SW480 (cell line): ENCODE data around the gene LRRC27.
"Not testable (repeated sequence)": the region's sequence is repeated elsewhere in the genome, so short reads cannot be mapped to it uniquely, and the experiment has no call there.

Experiments
- DNase-seq: peaks from one replicate; pipeline ENCODE4 v3.0.0-alpha.2; 2016; ENCODE audit warnings: low spot score

The LRRC27 gene

GRCh38 chr10:132337854-132338253 is 5.9 kb downstream of the LRRC27 start:
- not testable (repeated sequence) for DNase-seq

DNA sequence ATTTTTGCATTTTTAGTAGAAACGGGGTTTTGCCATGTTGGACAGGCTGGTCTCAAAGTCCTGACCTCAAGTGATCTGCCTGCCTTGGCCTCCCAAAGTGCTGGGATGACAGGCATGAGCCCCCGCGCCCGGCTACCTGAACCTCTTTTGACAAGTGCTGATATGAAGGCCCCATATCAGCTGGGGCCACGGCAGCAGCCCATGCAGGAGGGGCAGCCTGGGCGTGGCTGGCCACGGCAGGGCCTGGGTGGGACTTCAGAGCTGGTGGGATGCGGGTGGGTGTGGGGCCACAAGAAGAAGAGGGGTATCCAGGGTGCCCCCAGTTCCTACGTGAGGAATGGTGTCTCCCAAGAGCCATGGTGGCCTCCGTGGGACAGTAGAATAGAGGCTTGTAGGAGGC is 6.9 kb downstream of the LRRC27 start:
- DNase-seq, result no peak

- DNase-seq, result no peak
Observed at GRCh38 chr10:132339276-132339675, 7.3 kb downstream of the LRRC27 start.

DNA sequence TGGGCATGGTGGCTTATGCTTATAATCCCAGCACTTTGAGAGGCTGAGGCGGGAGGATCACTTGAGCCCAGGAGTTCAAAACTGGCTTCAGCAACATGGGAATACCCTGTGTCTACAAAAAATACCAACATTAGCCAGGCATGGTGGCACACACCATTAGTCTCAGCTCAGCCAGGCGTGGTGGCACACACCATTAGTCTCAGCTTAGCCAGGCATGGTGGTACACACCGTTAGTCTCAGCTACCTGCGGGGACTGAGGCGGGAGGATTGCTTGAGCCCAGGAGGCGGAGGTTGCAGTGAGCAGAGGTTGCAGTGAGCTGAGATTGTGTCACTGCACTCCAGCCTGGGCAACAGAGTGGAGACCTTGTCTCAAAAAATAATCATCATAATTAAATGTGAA is 9.0 kb downstream of the LRRC27 start:
- DNase-seq, result no peak

- no peak for DNase-seq
Observed at GRCh38 chr10:132341781-132342180, 9.8 kb downstream of the LRRC27 start.

- DNase-seq, result no peak
Observed at GRCh38 chr10:132342553-132342952, 10.6 kb downstream of the LRRC27 start.

- DNase-seq, result no peak
Observed at GRCh38 chr10:132344386-132344785, 12.4 kb downstream of the LRRC27 start.

DNA sequence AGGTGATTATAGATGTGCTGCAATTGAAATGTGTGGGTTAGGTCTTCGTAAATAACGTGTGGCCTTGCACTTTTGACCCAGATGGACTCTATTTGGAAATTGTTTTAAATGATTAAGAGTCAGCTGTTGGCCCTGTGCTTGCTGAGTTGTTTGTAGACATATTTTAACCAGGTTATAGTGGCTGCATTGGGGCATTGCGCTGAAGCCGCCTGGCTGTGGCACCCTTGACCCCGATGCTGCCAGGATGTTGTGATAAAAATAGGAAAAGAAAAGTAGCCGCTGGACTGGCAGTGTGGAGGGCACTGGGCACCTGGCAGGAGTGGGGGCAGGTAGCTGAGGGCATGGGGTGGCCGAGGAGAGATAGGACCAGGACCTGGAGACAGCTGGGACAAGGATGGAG is 13.4 kb downstream of the LRRC27 start:
- no peak for DNase-seq

GRCh38 chr10:132346806-132347205 is 14.8 kb downstream of the LRRC27 start:
- no peak for DNase-seq

DNA sequence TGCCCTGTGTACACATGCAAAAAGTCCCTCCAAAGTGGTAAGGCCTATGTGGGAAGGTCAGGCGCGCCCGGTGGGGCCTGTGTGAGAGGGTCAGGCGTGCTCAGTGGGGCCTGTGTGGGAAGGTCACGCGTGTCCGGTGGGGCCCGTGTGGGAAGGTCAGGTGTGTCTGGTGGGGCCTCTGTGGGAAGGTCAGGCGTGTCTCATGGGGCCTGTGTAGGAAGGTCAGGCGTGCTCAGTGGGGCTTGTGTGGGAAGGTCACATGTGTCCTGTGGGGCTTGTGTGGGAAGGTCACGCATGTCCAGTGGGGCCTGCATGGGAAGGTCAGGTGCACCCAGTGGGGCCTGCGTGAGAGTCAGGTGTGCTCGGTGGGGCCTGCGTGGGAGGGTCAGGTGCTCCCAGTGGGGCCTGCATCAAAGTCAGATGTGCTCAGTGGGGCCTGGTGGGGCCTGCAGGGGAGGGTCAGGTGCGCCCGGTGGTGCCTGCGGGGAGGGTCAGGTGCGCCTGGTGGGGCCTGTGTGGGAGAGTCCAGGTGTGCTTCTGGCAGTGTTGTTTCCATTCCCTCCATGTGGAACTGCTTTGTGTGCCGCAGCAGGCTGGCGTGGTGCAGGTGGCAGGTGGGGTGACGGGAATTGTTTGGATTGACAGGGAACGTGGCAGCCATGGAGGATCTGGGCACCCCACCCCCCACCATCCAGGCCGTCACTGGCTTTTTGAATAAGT is 15.4 kb downstream of the LRRC27 start:
- DNase-seq, result no peak

- DNase-seq, result no peak
Observed at GRCh38 chr10:132347931-132348267, 15.9 kb downstream of the LRRC27 start.

DNA sequence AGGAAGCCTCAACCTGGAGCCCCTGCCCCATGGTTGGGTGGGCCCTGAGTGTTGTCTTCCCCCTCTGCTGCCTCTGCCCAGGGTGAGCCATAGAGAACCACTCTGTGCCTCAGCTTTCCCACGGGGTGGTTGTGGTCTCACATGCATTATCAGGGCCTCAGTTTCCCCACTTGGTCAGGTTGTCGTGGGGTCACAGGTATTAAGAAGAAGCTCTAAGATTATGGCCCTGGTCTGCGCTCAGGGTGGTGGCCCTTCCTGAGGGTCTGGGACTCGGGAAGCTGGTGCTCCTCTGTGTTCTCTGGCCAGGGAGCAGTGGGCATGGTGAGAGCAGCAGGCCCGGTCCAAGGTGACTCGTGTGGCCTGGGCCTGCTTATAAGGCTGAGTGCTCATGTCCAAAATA is 17.8 kb downstream of the LRRC27 start:
- DNase-seq, result no peak

DNA sequence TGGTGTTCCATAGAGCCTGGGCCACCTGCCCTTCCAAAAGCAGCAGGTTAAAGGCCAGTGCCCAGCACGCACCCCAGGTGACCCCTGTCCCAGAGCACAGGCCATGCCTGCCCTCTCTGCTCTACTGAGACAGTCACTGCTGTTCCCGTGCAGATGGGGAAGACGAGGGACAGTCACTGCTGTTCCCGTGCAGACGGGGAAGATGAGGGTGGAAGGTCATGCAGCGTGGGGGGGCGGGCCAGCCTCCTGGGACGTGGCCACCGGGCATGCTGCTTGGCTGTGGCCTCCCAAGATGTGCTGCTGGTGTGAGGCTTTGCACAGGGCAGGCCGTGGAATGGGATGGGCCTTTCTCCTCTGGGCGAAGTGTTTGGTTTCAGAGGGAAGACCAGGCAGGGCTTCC is 18.4 kb downstream of the LRRC27 start:
- DNase-seq, result no peak

- no peak for DNase-seq
Observed at GRCh38 chr10:132350946-132351345, 19.0 kb downstream of the LRRC27 start.

DNA sequence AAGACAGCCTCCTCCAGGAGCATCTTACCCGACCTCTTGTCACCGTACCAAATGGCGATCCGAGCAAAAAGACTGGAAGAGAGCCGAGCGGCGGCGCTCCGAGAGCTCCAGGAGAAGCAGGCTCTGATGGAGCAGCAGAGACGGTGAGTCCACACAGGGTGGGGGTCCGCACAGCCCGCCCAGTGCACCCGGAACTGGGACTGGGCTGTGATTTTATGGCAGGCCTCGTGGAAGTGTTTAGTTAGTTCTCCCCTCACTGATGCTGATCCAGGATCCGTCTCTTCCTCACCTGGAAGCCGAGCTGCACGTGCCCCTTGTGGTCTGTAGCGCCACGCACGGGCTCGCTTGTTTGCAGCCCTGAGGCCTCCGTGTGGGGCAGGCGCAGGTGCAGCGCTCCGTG is 19.6 kb downstream of the LRRC27 start:
- DNase-seq, result no peak

GRCh38 chr10:132352462-132353308 is 20.7 kb downstream of the LRRC27 start:
- DNase-seq, result not testable (repeated sequence)

DNA sequence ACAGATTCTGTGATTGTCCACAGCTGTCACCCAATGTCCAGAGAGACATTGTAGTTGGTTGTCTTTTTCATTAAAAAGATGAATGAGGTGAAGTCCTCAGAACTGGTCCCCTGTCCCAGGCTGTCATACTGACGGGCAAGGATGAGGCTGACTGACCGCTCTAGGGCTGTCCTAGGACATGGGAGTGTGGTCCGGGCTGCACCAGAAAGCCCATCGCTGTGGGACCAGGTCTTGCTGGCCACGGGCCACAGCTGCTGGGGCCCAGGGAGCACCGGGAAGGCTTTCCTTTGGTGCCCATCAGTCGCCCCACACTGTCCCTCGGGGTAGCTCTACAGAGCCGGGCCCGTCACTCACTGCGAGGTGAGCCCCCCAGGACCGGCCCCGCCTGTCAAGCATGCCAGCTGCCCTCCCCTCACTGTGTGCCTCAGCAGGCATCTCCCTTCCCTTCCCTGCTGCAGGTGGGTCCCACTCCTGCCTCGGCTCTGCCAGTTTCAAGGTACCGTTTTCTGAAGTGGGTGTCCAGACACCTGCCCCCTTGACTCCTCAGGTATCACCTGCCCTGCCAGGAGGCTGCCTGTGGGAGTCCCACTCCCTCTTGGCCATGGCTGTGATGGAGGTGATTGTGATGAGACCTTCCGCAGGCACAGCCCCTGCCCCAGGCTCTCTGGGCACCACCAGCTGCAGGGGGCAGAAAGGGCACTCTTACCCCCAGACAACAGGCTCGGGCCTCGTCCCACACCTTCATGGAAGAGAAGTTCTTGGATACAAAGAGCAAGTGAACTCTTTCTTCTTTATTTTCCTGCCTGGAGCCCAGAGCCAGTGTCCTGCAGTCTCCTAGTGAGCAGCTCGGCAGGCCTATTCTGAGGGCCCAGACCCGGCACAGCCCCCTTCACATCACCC is 21.7 kb downstream of the LRRC27 start:
- DNase-seq, result no peak

DNA sequence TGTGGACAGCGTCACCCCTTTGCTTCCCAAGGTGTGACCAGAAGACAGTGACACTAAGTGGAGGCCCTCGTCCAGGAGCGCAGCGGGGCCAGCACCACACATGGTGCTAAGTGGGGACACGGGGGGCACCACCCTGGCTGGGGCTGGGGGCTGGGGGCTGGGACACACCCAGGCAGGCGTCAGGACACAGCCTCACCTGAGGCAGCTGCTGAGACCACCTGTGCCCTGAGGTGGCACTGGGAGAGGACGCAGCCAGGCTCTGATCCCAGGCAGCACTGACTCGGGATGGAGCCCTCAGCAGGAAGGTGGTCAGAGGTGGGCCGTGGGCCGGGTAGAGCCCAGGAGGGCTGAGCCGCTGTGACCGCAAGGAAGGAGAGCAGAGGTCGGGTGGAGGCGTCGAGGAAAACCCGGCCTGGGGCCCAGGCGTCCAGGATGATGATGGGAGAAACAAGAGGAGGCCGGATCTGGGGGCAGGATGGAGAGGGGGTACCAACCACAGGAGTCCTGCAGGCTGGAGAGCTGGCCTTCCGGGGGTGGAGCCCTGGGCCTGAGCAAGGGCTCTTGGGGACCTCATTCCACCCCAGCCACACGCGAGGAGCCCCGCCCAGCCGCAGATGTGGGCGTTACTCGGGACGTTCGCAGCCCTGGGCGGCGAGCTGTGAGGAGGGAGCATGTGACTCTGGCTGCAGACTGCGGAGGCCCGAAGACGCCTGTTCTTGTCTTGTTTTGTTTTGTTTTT is 22.5 kb downstream of the LRRC27 start:
- no peak for DNase-seq

- no peak for DNase-seq
Observed at GRCh38 chr10:132355297-132355696, 23.3 kb downstream of the LRRC27 start.

- no peak for DNase-seq
Observed at GRCh38 chr10:132355754-132356153, 23.8 kb downstream of the LRRC27 start.

GRCh38 chr10:132356621-132357195 is 24.7 kb downstream of the LRRC27 start:
- no peak for DNase-seq
